Transverse colon (tissue), 3 donors: ENCODE data around the gene PFKFB3.

Experiments used
- CTCF ChIP-seq, 5 experiments: fragments of 200-600 bp in 3 of 5; fragments of 450-650 bp in 2 of 5; sonication (generic) in 3 of 5; IDR thresholded peaks; 1 replicate in 2 of 5; 2 replicates in 3 of 5; pipeline ENCODE4 v1.5.1; 2016 to 2017; ENCODE audit warnings: antibody characterized with exemption in 5 of 5, inconsistent platforms in 3 of 5, mild to moderate bottlenecking in 2 of 5, moderate library complexity in 1 of 5
- EP300 ChIP-seq: sonication (generic); formaldehyde crosslinking; IDR thresholded peaks from one replicate; pipeline ENCODE4 v1.6.1; 2017; ENCODE audit warnings: antibody characterized with exemption, low read depth
- POLR2A ChIP-seq: fragments of 450-650 bp; IDR thresholded peaks from one replicate; pipeline ENCODE4 v1.6.1; 2016; ENCODE audit warnings: antibody characterized with exemption, mild to moderate bottlenecking, moderate library complexity

DNA sequence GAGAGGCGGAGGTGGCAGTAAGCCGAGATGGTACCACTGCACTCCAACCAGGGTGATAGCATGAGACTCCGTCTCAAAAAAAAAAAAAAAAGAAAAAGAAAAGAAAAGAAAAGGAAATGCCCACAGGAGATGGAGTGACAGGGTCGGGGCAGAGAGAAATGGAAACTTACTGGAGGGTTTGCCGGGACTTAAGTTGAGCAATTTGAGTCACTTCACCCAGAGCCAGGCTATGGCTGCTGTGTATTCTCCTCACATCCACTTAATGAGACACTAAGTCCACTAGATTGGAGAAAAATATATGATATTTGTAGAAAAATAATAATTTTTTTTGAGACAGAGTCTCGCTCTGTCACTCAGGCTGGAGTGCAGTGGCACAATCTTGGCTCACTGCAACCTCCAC, 4.6 kb upstream of the PFKFB3 start:
- TF ChIP-seq CTCF (IDR thresholded peaks at IDR 0.05) (no peak), POLR2A (no peak), EP300 (no peak)
